Right atrium auricular region (tissue), 2 donors: Measurements from ENCODE around the gene CLDN9. TPM values are rescaled to one million over a fixed set of nuclear protein-coding genes. Genes with fewer than 3 reads are reported as not detected.

Experiments used
- DNase-seq: peaks from one replicate; pipeline ENCODE4 v3.0.0-alpha.2; 2019; ENCODE audit warnings: low spot score
- H3K27ac ChIP-seq, 2 donors: fragments of 200-600 bp; sonication (generic); 1 replicate in 1 of 2; 2 replicates in 1 of 2; pipeline ENCODE4 v1.5.1; 2016 to 2019
- H3K27me3 ChIP-seq, 2 donors: fragments of 200-600 bp; sonication (generic); one replicate each; pipeline versions ENCODE4 v1.5.1 to v1.6.0; 2017 to 2019
- H3K36me3 ChIP-seq: fragments of 200-600 bp; sonication (generic); one replicate; pipeline ENCODE4 v1.5.1; 2016
- H3K4me1 ChIP-seq, 2 donors: fragments of 200-600 bp; sonication (generic); one replicate each; pipeline versions ENCODE4 v1.5.1 to v1.6.0; 2017 to 2019
- H3K4me3 ChIP-seq, 2 donors: fragments of 200-600 bp; sonication (generic); 1 replicate in 1 of 2; 2 replicates in 1 of 2; pipeline ENCODE4 v1.5.1; 2017 to 2019; ENCODE audit warnings: mild to moderate bottlenecking in 1 of 2, moderate library complexity in 1 of 2
- H3K9me3 ChIP-seq, 2 donors: fragments of 200-600 bp; sonication (generic); one replicate each; pipeline ENCODE4 v1.5.1; 2019
- total RNA-seq, 2 donors: library from RNA; depleted of rRNA; stranded (reverse); fragments of >200 nt; gene quantifications; one replicate each; pipeline ENCODE4 v1.1.0, GENCODE V29; 2016
- TF ChIP-seq, protein P1 (sequence below), 2 donors: fragments of 200-600 bp; sonication (generic); IDR thresholded peaks; one replicate each; pipeline ENCODE4 v1.5.1; 2019; ENCODE audit warnings: antibody characterized with exemption in 2 of 2

CLDN9 gene
- total RNA-seq, 2 donors from 2014 or later = 0.39 TPM; not detected in 1

- no peak for DNase-seq
- Histone ChIP-seq H3K27me3 (peaks cover 8 to 9% of the 10 kb centered on the region in 2 donors), H3K4me1 (no peaks in the 10 kb centered on the region), H3K9me3 (no peaks in the 10 kb centered on the region), H3K4me3 (no peak overlapping the region), H3K27ac (no peak overlapping the region), H3K36me3 (no peaks in the 10 kb centered on the region)
- TF ChIP-seq, protein P1, sequence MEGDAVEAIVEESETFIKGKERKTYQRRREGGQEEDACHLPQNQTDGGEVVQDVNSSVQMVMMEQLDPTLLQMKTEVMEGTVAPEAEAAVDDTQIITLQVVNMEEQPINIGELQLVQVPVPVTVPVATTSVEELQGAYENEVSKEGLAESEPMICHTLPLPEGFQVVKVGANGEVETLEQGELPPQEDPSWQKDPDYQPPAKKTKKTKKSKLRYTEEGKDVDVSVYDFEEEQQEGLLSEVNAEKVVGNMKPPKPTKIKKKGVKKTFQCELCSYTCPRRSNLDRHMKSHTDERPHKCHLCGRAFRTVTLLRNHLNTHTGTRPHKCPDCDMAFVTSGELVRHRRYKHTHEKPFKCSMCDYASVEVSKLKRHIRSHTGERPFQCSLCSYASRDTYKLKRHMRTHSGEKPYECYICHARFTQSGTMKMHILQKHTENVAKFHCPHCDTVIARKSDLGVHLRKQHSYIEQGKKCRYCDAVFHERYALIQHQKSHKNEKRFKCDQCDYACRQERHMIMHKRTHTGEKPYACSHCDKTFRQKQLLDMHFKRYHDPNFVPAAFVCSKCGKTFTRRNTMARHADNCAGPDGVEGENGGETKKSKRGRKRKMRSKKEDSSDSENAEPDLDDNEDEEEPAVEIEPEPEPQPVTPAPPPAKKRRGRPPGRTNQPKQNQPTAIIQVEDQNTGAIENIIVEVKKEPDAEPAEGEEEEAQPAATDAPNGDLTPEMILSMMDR (IDR thresholded peaks at IDR 0.05) = no peak
Measured at GRCh38 chr16:3012246-3012645, 477 bp upstream of the CLDN9 start.

GRCh38 chr16:3013491-3013951 lies 798 bp downstream of the CLDN9 start:
- Histone ChIP-seq H3K27me3 (peaks cover 4 to 19% of the 10 kb centered on the region in 2 donors), H3K4me3 (no peak overlapping the region), H3K27ac (no peak overlapping the region)

DNA sequence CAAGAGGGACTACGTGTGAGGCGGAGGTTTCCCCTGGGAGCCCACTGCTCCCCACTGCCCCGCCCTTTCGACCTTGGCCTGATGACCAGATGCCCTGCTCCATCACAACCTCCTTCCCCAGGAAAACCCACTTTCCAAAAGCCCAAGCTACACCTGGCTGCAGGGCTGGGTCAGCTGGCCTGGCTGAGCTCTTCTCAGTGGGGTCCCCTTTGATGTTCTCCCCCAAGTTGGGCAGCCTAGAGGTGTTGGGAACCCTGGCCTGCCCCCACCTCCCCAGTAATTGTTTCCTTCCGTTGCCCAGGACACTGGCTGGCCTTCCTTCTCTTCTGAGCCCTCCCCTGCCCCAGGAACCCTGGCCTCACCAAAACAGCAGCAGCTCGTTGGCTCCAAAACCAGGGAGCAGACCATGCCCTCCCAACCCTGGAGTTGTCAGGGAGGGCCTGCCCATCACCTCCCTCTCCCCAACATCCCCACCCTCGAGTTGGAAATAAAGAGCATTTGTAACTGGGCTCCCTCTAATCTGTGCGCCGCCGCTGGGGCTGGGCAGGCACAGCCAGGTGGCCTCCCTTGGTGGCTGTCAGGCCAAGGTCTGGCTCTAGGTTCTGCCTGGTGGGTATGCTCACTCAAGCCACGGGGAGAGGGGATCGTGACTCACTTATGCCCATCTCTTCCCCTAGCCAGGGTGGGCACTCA lies 1.4 kb downstream of the CLDN9 start:
- Histone ChIP-seq H3K27me3 (peaks cover 0 to 19% of the 10 kb centered on the region in 2 donors), H3K27ac (no peak overlapping the region), H3K4me1 (peaks cover 0 to 8% of the 10 kb centered on the region in 2 donors), H3K4me3 (no peak overlapping the region), H3K9me3 (no peaks in the 10 kb centered on the region), H3K36me3 (no peaks in the 10 kb centered on the region)
- DNase-seq = no peak
- TF ChIP-seq, protein P1 (IDR thresholded peaks at IDR 0.05) = no peak

More at GRCh38 chr16:3013491-3013951, 798 bp downstream of the CLDN9 start:
- TF ChIP-seq, protein P1 (IDR thresholded peaks at IDR 0.05) = no peak
- H3K4me1 ChIP-seq = peaks cover 0 to 8% of the 10 kb centered on the region in 2 donors
- DNase-seq = no peak
- no peaks in the 10 kb centered on the region for H3K9me3 ChIP-seq
- H3K36me3 ChIP-seq = no peaks in the 10 kb centered on the region

DNA sequence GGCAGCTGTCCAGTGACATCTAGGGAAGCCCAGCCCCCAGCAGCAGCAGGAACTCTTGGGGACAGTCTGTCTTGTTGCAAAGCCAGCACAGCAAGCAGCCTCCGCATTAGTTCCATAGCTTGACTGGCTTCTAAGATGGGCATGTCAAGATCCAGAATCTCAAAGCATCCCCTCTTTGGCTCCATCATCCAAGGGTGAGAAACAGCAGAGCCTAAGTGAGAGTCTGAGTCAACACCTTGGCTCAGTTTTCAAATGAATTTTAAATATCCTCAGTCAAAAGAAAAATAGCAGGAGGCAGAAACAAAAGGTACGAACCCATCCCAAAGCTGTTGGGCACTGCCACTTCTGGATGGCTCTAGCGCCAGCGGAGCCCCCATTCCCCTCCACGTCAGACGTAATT lies 2.2 kb downstream of the CLDN9 start:
- H3K27me3 ChIP-seq = peaks cover 0 to 19% of the 10 kb centered on the region in 2 donors
- H3K27ac ChIP-seq = no peak overlapping the region

GRCh38 chr16:3015865-3016521 lies 3.3 kb downstream of the CLDN9 start:
- H3K4me1 ChIP-seq = peaks cover 0 to 19% of the 10 kb centered on the region in 2 donors
- no peaks in the 10 kb centered on the region for H3K9me3 ChIP-seq
- DNase-seq = no peak
- no peak overlapping the region for H3K27ac ChIP-seq
- TF ChIP-seq, protein P1 (IDR thresholded peaks at IDR 0.05) = no peak
- H3K4me3 ChIP-seq = no peak overlapping the region
- no peaks in the 10 kb centered on the region for H3K36me3 ChIP-seq
- peaks cover 0 to 19% of the 10 kb centered on the region in 2 donors for H3K27me3 ChIP-seq

More for the DNA sequence above, 2.2 kb downstream of the CLDN9 start:
- TF ChIP-seq, protein P1 (IDR thresholded peaks at IDR 0.05) = no peak
- DNase-seq = no peak
- H3K9me3 ChIP-seq = no peaks in the 10 kb centered on the region
- H3K36me3 ChIP-seq = no peaks in the 10 kb centered on the region
- H3K4me1 ChIP-seq = peaks cover 0 to 13% of the 10 kb centered on the region in 2 donors
- H3K4me3 ChIP-seq = no peak overlapping the region
